NCI-H526 (cell line): Measurements from ENCODE around the gene CD33.
"Not testable (repeated sequence)": the region's sequence is repeated elsewhere in the genome, so short reads cannot be mapped to it uniquely, and the experiment has no call there.

Experiments
- DNase-seq, 2 experiments: peaks; one replicate each; lab custom pipeline; 2025; lab: John Stamatoyannopoulos, UW

CD33 gene

DNA sequence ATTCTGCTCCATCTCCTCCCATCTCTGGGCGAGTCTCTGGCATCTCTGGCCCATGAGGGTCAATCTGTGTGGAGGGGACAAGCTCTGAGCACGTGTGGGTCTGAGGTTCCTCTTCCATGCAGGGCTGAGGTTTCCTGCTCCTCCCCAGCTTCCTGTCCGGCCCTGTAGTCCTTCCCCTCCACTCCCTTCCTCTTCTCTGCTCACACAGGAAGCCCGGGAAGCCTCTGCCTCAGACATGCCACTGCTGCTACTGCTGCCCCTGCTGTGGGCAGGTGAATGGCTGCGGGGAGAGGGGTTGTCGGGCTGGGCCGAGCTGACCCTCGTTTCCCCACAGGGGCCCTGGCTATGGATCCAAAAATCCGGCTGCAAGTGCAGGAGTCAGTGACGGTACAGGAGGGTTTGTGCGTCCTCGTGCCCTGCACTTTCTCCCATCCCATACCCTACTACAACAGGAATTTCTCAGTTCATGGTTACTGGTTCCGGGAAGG, 14.0 kb upstream of the CD33 start:
- not testable (repeated sequence) for DNase-seq

DNA sequence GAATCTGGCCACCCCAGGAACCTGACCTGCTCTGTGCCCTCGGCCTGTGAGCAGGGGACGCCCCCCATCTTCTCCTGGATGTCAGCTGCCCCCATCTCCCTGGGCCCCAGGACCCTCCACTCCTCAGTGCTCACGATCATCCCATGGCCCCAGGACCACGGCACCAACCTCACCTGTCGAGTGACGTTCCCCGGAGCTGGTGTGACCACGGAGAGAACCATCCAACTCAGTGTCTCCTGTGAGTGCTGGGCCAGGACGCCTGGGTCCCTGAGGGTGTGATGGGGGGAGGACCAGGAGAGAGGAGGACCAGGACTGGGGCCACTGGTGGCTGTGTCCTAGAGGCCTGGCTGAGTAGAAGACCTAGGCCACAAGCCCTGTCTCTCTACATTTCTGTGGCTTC, 13.0 kb upstream of the CD33 start:
- DNase-seq = no peak

DNA sequence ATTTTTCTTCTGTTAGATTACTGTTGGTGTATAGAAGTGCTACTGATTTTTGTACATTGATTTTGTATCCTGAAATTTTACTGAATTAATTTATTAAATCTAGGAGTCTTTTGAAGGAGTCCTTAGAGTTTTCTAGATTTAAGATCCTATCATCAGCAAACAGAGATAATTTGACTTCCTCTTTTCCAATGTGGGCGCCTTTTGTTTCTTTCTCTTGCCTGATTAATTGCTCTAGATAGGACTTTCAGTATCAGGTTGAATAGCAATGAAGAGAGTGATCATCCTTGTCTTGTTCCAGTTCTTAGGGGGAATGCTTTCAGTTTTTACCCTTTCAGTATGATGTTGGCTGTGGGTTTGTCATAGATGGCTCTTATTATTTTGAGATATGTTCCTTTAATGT, 5.6 kb upstream of the CD33 start:
- no peak for DNase-seq

DNA sequence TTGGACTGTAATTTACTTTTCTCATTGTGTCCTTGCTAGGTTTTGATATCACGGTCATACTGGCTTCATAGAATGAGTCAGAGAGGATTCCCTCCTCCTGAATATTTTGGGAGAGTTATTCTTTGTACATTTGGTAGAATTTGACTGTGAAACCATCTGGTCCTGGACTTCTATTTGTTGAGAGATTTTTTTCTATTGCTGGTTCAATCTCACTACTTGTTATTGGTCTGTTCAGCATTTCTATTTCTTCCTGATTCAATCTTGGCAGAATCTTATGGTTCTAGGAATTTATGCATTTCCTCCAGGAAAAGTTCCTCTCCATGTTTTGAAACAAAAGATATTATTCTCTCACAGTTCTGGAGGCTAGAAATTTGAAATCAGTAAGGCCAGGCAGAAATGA, 4.9 kb upstream of the CD33 start:
- DNase-seq = no peak

DNA sequence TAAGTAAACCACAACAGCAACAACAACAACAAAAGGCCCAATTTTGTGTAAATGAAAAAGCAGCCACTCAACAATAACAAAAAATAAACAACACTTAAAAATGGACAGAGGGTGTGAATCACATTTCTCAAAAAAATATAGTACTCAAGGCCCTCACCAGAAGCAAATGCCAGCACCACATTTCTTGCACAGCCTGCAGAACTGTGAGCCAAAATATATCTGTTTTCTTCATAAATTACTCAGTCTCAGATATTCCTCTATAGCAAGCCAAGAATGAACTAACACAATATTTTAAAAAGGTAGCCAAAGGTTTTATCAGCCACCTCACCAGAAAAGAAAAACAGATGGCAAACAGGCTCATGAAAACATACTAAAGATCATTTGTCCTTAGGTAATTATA, 3.9 kb upstream of the CD33 start:
- DNase-seq = no peak

DNA sequence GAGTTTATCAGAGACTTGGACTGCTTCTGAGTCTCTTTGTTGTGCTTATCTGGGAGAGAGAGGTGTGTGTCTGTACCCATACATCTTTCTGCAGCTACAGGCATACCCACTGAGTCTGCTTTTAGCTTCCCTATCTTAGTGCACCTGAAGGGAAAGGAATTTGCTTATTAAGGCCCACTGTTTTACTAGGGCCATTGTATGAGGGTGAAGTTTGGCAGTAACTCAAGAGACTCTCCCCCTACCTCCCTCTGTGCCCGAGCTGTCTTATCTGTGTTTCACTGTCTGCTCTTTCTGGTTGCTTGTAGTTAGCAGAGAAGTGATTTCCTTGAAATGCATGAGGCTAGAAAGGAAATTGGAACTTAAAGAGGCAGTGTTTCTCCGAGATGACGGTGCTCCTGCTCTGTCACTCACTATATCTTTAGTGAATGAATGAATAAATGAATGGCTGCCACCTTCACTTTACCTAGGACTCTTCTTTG, 678 bp upstream of the CD33 start:
- no peak for DNase-seq

DNA sequence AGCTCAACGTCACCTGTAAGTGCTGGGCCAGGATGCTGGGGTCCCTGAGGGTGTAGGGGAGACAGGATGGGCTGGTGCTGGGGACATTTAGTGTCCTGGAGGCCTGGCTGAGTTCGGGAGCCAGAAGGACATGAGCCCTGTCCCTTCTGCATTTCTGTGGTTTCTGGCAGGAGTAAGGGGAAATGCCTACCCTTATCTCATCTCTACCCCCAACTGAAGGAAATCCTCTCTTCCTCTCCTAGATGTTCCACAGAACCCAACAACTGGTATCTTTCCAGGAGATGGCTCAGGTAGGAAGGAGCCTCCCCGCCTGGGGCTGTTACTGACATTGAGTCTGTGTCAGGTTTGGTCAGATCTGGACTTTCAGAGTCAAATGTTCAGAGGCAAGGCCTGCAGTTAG, 1.2 kb downstream of the CD33 start:
- DNase-seq = no peak

DNA sequence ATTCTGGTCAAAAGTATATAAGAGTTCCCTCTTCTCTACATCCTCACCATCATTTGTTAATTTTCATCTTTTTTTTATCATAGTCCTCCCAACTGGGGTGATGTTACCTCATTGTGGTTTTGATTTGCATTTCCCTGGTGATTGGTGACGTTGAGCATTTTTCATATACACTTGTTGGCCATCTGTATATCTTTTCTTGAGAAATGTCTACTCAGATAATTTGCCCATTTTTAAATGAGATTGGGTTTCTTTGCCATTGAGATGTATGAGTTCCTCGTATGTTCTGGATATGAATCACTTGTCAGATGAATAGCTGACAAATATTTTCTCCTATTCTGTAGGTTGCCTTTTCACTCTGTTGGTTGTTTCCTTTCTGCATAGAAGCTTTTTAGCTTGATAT, 2.4 kb downstream of the CD33 start:
- no peak for DNase-seq

DNA sequence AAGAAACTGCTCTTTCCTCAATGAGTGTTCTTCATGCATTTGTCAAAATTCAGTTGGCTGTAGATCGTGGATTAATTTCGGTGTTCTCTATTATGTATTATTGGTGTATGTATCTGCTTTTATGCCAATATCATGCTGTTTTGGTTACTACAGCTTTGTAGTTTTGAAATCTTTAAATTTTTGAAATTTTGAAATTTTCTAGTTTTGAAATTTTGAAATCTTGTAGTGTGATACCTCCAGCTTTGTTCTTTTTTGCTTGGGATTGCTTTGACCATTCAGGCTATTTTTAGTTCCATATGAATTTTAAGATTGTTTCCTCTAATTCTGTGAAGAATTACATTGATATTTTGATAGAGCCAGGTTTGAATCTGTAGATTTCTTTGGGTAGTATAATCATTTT, 3.1 kb downstream of the CD33 start:
- DNase-seq = no peak

DNA sequence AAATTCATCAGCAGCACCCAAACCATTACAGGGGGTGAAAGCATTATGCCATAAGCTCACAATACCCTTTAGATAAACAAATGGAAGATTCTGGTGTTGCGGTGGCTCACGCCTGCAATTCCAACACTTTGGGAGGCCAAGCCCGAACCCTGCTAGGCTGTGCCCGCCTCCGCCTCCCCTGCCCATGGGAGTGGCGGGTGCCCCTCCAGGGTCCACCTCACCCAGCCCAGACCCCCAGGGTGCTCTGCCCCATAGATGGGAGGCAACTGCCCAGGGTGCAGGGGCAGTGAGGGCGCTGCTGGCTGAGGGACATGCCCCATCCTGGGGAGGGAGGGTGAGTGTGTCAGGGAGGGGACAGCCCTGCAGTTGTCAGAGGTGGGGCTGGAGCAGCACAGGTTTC, 16.0 kb downstream of the CD33 start:
- no peak for DNase-seq

DNA sequence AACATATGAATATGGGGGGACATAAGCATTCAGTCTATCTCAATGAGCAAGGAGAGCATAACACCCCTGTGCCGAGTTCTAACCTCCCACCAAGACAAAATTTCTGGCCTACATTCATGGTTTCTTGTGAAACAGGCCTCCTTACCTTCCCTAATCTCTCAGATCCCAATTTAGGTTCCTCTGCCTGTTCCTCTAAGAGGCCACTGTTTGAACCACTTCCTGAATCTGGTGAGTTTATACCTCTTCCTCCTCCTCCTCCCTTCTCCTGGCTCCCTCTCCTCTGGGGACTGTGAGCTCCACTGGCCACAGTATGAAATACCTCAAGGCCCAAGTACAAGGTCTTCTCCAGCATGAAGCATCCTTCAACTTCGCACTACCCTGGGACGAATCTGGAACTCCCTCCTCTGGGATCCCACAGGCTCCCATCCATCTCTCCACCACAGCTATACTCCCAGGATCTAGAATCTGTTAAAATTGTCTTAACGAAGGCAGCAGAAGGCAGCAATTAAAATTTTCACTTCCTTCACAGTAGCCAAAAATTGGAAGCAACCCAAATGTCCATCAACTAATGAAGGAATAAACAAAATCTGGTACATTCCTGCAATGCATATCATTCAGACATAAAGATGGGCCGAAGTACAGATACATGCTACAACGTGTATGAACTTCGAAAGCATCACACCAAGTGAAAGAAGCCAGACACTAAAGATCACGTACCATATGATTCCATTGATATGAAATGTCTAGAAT, 18.2 kb downstream of the CD33 start:
- DNase-seq = no peak

DNA sequence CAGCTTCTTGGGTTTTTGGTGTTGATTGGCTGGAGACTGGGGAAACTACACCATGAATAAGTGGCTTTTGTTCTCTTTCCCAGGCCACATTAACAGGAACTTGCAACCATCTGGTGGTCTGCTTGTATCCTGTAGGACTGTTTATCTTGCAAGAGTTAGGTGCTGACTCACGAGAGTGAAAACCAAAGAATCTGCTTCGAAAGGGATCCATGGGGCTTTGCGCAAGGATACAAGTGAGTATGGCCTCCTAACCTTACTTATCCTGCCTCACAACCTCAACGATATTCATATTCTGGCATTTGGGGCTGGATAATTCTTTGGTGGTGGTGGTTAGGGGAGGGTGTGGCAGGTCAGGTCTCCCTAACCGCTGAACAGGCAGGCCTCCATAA, 21.3 kb downstream of the CD33 start:
- no peak for DNase-seq

DNA sequence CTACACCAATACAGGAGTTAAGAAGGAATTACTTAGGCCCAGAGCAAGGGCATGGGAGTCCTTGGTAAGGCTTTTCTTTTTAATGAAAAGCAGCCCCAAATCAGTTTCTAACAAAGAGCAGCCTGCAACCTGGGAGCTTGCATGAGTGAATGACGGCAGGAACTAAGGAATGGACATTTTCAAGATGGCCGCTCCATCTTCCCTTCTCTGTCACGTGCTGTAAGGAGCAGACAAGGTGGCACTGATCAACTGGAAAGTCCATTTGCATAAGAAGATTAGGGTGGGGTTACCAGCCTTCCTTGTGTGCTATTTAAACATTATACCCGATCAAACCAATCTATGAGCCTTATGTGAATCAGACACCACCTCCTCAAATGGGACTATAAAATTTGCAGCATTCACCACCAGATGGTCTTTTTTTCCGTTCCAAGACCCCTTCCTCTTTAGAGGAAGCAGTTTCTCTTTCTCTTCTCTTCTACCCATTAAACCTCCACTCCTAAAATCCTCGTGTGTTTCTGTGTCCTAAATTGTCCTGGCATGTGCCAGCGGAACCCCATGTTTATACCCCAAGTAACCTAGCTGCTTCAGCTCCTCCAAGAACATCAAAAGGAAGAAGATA, 23.2 kb downstream of the CD33 start:
- DNase-seq = no peak

DNA sequence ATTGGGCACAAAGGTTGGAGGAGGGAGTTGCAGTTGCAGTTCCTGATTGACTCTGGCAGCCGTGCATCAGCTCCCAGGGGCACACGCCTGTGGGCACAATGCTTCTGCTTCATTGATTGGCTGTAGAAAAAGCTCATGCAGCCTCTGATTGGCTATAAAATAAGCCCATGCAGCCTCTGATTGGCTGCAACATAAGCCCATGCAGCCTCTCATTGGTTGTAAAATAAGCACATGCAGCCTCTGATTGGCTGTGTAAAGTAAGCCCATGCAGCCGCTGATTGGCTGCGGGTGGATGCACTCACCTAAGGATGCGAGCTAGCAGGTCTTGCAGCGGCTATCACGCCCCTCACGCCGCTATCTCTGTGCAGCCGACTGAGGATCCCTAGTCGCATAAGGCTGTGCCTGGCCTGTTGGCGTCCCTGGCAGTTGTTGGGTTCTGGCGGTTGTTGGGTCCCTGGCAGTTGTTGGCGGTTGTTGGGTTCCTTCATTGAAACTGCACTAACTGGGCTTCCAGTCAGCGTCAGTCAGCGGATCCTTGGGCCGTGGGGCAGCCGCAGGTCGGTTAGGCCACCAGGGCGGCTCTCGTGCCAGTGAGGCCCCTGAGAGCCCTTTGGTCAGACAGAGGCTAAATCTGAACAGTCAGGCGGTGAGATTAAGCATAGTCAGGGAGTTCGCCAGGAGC, 26.0 kb downstream of the CD33 start, which contains the start of gene SIGLECL1:
Gene SIGLECL1, plus strand, starts transcription at position 295 of the 682 bp plus-strand sequence. CDS start 12,993 bp downstream, outside the sequence.
- no peak for DNase-seq

DNA sequence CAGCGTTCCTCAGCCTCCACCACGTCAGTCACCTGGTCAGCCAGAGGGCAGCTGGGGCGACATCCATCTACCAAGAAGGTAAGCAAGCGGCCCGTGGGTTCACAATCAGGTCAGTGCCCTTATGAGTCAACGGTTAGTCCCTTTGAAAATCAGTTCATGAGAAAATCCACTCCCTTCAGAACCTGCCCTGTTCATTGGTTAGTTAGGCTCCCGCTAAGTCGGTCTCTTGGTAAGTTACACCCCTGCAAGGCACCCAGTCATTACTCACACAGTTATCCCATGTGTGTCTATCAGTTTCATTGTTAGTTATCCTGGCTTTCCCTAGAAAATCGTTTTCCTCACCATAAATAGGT, 26.6 kb downstream of the CD33 start:
- no peak for DNase-seq

DNA sequence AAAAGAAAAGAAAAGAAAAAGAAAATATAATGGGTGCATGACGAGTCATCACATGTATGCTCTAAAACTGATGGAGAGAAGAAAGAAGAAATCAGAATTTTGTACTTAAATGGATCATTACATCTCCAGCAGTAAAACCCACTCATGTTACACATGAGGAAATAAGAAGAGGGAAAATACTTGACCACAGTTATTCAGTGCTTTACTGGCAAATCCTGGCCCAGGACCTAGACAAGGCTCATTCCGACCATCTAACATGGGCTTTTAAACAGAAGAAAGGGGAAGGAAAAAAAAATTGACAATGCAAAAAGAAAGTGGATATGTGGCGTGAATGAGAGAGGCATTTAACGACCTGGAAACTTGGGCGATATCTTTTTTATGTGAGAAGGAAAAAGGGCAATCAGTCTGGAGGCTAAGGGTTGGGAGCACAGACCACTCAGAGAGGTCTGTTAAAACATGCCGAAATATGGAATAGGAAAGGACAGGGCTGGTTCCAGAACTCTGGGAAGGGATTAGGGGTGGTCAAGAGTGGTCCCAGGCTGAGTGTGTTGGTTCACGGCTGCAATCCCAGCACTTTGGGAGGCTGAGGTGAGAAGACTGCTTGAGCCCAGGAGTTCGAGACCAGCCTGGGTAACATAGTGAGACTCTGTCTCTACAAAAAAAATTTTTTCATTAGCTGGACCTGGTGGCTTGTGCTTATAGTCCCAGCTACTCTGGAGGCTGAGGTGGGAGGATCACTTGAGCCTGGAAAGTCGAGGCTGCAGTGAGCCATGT, 27.6 kb downstream of the CD33 start:
- DNase-seq = no peak

DNA sequence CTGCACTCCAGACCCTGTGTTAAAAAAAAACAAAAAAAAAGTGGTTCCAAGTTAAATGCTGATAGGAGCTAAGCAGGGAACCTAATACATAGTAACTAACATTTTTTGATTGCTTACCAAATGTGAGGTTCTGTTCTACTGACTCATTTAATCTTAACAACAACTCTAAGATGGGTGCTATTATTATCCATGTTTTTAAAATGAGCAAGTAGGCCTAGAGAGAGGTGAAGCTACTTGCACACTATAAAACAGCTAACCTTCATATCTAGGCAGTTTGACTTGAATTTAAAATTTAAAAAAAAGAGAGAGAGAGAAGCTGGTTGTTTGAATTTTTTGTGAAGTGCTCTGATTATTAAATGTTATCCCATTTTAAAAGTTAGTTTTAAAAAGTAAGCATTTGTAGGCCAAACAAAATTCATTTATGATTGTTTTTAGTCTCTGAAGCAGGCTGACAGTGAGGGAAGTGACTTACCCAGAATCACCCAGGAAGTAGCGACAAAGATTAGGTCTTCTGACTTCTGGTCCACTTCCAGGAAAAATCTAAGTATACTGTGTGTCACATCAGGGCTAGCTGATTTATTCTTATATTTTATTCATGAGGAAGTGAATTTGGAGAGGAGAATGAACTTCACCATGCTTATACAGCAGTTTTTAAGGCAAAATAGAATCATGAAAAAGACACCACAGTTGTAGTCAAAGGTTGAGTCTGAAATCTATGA, 28.4 kb downstream of the CD33 start:
- DNase-seq = no peak

DNA sequence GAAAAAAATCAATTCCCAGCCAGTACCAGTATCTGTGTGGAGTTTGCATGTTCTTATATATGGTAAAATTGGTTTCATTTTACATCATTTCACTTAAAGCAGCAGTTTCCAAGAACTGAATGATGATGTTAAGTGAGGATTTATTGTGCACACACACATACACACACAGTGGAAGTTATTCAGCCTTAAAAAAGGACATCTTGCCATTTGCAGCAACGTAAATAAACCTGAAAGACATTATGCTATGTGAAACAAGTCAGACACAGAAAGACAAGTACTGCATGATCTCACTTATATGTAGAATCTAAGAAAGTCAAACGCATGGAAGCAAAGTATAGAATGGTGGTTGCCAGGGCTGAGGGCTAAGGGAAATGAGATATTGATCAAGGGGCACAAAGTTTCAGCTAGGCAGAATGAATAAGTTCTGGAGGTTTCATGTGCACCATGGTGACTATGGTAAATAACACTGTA, 31.3 kb downstream of the CD33 start:
- no peak for DNase-seq

DNA sequence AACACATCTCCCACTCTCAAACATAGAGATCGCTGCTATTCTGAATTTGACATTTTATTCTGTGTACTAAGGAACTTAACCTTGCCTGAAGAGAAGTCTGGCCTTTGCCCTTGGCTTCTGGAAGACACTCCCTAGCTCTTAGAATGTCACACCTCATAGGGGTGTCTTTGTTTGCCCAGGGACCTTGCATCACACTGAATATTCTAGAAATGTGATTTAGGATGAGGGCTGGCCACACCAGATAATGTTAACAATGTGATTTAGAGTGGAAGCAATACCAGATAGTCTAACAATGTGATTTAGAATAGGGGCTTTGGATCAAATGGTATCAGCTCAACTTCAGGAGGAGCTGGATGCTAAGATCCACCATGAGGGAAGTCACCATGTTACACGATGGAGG, 32.6 kb downstream of the CD33 start:
- DNase-seq = no peak

DNA sequence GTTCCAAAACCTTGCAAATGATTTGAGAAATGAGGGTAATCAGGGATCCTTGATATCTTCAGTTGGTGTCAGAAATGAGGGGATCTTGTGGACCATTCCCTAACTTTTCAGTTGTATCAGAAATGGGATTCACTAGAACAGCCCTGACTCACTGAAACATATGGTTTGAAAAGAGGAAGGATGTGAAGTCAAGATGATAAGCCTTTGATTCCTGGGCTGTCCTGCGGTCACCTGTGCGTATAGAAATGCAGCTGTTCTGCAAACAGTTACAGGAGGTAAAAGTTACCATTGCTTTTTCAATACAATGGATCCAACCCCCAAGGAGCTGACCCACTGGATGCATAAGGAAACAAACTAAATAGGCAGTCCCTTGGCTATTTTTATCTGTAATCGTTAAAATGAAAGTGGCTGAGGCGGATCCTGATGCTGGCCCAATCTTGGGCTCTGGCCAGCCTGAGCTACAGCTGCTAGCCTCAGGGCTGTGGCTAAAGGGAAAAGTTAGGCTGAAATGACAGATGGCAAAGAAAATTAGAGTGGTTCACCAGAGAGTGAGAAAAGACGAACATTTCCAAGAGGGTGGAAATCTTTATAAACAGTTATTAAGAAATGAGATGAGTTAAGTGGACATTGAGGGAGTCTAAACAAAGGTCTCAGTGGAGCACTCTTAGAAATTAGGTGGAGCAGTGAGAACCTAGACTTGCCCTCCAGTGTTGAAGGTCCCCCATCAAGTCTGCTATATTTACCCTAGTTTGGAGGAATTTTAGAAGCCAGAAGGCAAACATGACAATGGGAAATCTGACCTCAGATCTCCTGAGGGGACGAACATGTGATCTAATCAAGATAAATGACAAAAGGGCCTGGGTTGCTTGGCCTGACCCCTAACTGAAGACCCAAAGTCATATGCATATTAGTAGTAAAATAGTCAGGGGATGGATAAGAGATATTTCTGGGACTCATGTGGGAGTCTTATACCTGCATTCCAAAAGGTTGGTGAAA, 33.6 kb downstream of the CD33 start:
- no peak for DNase-seq
